ENCODE measurements around the gene RRP8. TPM values are rescaled to one million over a fixed set of nuclear protein-coding genes. Genes with fewer than 3 reads are reported as not detected.

RRP8 gene
- total RNA-seq, 2 experiments from 2014 or later = 26.4 to 33.6 TPM

GRCh38 chr11:6615046-6615445 is 11.6 kb upstream of the RRP8 start:
- no peak overlapping the region for H3K4me3 ChIP-seq (ENCODE audit: low read depth, low read length, poor library complexity, severe bottlenecking)
- H3K79me2 ChIP-seq (ENCODE audit: insufficient read depth, low read depth, low read length) = peaks cover 12% of the 10 kb centered on the region; the same call in 1 of the 2 replicates
- no peaks in the 10 kb centered on the region for H3K9me2 ChIP-seq (ENCODE audit: insufficient read depth, low read length)
- no TSS peak for BruUV-seq (replicated peaks)
- POLR2A ChIA-PET = no interaction called here
- DNase-seq (ENCODE audit: low spot score) = no peak
- H3K4me2 ChIP-seq (ENCODE audit: low read length) = no peak overlapping the region
- peaks cover 42% of the 10 kb centered on the region for H3K4me1 ChIP-seq (ENCODE audit: insufficient read depth, low read length, poor library complexity, severe bottlenecking)
- peaks cover 20% of the 10 kb centered on the region for H3K36me3 ChIP-seq (ENCODE audit: insufficient read depth, low read length)
- peaks cover 9% of the 10 kb centered on the region; the same call in 1 of the 2 replicates for H4K20me1 ChIP-seq (ENCODE audit: insufficient read depth, low read length)
- CTCF ChIA-PET (ENCODE audit: unreplicated experiment) = interaction anchor here (0.7 kb wide), 1 partner anchor 134 kb away, joined by 3 read pairs; the partner anchor contains the start of gene TIMM10B
- H3K27ac ChIP-seq (ENCODE audit: low read depth, low read length, poor library complexity, severe bottlenecking) = no peak overlapping the region
- no peak for TF ChIP-seq EZH2phosphoT487 (IDR thresholded peaks at IDR 0.05; ENCODE audit: borderline replicate concordance, low read depth, low read length)
- TF ChIP-seq, protein P1, sequence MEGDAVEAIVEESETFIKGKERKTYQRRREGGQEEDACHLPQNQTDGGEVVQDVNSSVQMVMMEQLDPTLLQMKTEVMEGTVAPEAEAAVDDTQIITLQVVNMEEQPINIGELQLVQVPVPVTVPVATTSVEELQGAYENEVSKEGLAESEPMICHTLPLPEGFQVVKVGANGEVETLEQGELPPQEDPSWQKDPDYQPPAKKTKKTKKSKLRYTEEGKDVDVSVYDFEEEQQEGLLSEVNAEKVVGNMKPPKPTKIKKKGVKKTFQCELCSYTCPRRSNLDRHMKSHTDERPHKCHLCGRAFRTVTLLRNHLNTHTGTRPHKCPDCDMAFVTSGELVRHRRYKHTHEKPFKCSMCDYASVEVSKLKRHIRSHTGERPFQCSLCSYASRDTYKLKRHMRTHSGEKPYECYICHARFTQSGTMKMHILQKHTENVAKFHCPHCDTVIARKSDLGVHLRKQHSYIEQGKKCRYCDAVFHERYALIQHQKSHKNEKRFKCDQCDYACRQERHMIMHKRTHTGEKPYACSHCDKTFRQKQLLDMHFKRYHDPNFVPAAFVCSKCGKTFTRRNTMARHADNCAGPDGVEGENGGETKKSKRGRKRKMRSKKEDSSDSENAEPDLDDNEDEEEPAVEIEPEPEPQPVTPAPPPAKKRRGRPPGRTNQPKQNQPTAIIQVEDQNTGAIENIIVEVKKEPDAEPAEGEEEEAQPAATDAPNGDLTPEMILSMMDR (conservative IDR thresholded peaks at IDR 0.05; ENCODE audit: low read length) = no peak
- no peaks in the 10 kb centered on the region for H3K9me3 ChIP-seq (ENCODE audit: low read length)
- H2AFZ ChIP-seq (ENCODE audit: low read length) = no peak overlapping the region
- intact Hi-C loops (cut with micrococcal nuclease; ENCODE audit: unreplicated experiment) = no loop called here

- no peak for DNase-seq (ENCODE audit: low spot score)
These were observed 11.0 kb upstream of the RRP8 start for GRCh38 chr11:6614446-6614845.

More at GRCh38 chr11:6614446-6614845, 11.0 kb upstream of the RRP8 start:
- no peak overlapping the region for H3K27ac ChIP-seq (ENCODE audit: low read depth, low read length, poor library complexity, severe bottlenecking)
- H3K4me1 ChIP-seq (ENCODE audit: insufficient read depth, low read length, poor library complexity, severe bottlenecking) = peaks cover 36% of the 10 kb centered on the region
- intact Hi-C loops (cut with micrococcal nuclease; ENCODE audit: unreplicated experiment) = no loop called here
- H4K20me1 ChIP-seq (ENCODE audit: insufficient read depth, low read length) = peaks cover 9% of the 10 kb centered on the region; the same call in 1 of the 2 replicates
- POLR2A ChIA-PET = no interaction called here
- H3K4me3 ChIP-seq (ENCODE audit: low read depth, low read length, poor library complexity, severe bottlenecking) = no peak overlapping the region
- CTCF ChIA-PET (ENCODE audit: unreplicated experiment) = interaction anchor here (0.6 kb wide), 1 partner anchor 1391 kb away, joined by 3 read pairs; no protein-coding TSS in a partner anchor
- H3K9me2 ChIP-seq (ENCODE audit: insufficient read depth, low read length) = no peaks in the 10 kb centered on the region
- no peak overlapping the region for H2AFZ ChIP-seq (ENCODE audit: low read length)
- H3K79me2 ChIP-seq (ENCODE audit: insufficient read depth, low read depth, low read length) = peaks cover 12% of the 10 kb centered on the region; the same call in 1 of the 2 replicates
- TF ChIP-seq EZH2phosphoT487 (IDR thresholded peaks at IDR 0.05; ENCODE audit: borderline replicate concordance, low read depth, low read length) = no peak
- TF ChIP-seq, protein P1 (conservative IDR thresholded peaks at IDR 0.05; ENCODE audit: low read length) = no peak
- no TSS peak for BruUV-seq (replicated peaks)
- H3K36me3 ChIP-seq (ENCODE audit: insufficient read depth, low read length) = peaks cover 26% of the 10 kb centered on the region
- H3K4me2 ChIP-seq (ENCODE audit: low read length) = no peak overlapping the region
- no peaks in the 10 kb centered on the region for H3K9me3 ChIP-seq (ENCODE audit: low read length)
